NCI-H345 treated with DMSO at 0.1 percent for 48 hours (cell line): ENCODE results near the gene CYP27A1.
"Not testable (repeated sequence)": the region's sequence is repeated elsewhere in the genome, so short reads cannot be mapped to it uniquely, and the experiment has no call there.

Experiments
- DNase-seq: peaks from one replicate; lab custom pipeline; 2025; ENCODE audit not compliant: unreplicated experiment; lab: John Stamatoyannopoulos, UW

The CYP27A1 gene

DNA sequence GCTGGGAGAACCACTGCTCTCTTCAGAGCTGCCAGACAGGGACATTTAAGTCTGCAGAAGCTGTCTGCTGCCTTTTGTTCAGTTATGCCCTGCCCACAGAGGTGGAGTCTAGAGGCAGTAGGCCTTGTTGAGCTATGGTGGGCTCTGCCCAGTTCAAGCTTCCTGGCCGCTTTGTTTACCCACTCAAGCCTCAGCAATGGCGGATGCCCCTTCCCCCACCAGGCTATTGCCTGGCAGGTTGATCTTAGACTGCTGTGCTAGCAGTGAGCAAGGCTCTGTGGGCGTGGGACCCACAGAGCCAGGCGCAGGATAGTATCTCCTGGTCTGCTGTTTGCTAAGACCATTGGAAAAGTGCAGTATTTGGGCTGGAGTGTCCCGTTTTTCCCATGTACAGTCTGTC, 9.2 kb upstream of the CYP27A1 start:
- not testable (repeated sequence) for DNase-seq

DNA sequence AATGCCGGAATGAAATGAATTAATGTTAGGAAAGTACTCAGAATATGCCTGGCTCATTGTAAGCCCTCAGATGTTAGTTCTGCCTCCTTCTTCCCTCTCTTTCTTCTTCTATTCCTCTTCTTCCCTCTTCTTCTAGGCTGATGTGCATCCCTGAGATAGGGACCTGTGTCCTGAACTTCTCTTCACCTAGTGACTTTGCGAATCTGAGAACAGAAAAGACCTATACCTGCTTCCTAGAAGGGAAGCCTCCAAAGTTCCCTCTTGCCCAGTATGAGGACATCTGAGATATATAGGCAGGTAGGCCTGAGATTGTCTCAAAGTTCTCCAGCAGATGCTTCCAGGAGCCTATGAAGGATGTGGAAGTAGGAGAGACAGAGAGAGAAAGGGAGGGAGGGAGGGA, 8.1 kb upstream of the CYP27A1 start:
- no peak for DNase-seq

DNA sequence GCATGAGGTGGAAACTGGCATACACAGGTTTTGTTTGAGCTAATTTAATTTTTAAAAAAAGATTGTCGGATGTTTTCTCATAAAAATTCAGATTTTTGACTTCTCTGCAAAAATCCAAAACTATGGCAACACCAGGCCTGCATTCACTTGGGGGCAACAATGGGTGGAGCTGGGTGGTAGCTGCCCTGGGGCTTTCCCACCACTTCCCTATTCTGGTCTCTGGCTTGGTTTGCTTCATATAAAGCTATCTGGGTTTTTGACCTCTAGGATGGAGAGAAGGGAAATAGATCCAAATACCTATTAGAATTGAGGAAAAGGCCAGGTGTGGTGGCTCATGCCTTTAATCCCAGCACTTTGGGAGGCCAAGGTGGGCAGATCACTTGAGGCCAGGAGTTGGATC, 5.5 kb upstream of the CYP27A1 start:
- no peak for DNase-seq

DNA sequence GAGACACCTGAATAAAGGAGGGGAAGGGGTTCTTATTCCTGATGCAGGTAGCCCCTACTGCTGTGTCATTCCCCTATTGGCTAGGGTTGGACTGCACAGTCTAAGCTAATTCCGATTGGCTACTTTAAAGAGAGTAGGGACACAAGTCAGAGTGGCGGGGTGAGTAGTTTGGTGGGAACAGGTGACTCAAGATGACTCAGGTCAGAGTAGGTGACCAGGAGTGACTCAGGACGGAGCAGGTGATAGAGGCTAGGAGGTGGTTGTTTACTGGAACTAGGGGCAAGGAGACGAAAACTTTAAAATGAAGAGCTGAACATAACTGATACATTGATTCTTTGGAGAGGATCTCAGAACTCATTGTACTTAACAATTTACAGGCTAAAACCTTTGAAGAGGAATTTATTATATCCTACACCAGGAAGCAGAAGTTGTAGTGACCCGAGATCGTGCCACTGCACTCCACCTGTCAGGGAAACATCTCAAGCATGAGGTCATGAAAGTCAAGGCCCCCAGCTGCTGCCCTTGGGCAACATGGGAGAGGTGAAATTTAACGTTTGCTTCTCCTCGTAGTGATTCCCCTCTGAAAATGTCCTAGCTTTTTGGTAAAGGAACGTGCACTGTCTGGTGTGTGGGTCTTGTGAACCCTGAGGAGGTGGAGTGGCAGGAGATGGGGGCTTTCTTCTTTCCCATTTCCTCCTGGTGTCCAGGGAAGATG, 4.5 kb upstream of the CYP27A1 start:
- no peak for DNase-seq

DNA sequence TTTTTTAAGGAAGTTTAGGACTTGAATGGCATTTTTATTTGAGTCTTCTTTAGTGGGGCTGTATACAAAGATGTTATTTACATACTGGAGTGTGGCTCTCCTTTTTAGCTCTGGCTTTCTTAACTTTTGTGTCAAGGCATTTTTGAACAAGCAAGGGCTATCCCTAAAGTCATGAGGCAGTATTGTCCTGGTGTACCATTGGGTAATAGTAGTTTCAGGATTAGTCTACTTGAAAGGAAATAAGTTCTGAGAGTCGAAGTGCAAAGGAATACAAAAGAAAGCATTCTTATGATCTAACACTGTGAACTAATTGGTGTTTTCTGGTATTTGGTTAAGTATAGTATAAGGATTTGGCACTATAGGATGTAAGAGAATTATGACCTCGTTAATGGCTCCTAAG, 1.9 kb upstream of the CYP27A1 start:
- no peak for DNase-seq

DNA sequence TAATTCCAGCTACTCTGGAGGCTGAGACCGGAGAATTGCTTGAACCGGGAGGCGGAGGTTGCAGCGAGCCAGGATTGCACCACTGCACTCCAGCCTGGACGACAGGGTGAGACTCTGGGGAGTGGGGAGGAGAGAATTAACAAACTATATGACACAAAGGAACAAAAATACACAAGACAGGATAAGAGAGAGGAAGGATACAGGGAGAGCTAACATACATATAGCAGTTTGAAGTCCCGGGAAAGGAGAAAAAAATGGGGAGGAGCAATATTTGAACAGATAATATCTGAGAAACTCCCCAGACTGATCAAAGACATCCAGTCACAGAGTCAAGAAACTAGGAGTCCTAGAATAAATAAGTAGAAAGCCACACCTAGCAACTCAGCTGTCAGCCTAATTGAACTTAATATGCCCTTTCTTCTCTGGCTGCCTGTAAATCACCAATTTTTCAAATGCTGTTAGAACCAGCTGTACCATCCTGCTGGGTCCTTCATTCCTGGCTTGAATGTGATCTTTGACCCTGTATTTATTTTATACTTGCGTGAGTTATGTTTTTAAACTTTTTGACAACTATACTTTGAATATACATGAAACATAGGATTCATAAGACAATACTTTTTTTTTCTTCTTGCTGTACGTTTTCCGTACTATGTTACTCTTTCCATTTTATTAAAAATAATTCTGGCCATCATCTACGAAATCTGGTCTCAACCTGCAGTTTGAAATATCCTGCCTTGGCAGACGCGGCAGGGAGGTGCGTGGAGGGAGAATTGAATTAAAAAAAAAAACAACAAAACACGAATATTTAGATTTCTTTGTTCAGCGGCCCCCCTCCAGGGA, 876 bp upstream of the CYP27A1 start:
- no peak for DNase-seq

DNA sequence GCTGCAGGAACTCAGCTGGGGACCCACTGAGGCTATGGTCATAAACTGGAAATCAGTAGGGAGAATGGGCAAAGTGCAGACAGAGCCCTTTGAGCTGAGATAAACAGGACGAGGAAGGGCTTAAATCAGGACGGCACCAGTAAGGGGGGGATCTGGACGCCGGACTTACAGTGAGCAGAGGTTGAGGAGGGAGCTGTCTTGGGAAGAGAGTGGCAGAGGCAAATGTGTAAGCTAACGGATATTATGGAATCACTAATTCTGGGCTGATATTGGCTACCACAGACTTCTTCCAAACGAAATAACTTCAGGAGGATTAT, 539 bp downstream of the CYP27A1 start:
- no peak for DNase-seq

DNA sequence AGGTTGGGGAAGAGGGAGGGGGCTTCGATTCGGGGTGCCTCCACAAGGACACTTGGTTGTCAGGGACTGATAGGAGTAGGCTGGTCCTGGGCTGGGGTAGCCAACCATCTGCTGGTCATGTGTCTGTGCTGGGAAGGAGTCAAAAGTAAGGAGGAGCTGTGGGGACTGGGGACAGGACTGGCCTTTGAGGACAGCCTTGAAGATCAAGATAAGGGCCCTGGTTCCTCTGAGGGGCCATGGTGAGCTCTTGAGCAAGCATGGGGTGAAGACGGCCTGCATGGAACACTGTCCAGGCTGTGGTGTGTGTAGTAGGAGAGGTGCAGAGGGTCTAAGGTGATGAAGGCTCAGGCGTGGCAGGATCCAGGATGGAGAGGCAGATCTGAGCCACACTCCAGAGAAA, 1.7 kb downstream of the CYP27A1 start:
- DNase-seq = no peak

DNA sequence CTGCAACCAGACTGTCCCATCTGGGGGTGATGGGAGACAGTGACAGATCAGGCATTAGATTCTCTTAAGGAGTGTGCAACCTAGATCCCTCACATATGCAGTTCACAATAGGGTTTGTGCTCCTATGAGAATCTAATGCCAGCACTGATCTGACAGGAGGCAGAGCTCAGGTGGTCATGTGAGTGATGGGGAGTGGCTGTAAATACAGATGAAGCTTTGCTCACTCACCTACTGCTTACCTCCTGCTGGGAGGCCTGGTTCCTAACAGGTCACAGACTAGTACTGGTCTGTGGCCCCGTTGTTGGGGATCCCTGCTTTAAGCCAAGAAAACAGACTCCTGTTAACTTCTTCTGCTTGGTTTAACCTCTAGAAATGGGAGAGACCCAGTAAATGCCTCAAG, 3.2 kb downstream of the CYP27A1 start:
- no peak for DNase-seq

DNA sequence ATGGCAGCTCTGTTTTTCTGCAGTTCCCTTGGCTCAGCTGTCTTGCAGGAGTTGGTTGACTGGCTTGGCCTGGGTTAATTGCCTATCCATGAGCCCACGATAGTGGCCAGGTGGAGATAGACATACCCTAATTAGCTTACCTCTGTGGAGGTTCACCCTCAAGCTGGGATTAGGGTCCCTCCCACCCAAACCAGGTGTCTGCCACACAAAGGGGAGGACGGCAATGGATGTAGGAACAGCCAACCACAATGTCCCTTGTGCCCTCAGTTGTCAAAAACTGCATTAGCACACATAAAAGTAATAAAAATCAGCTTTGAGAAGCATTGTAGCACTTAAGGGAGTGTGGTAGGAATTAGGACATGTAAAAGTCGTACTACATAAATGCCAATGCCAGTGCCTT, 4.2 kb downstream of the CYP27A1 start:
- no peak for DNase-seq

DNA sequence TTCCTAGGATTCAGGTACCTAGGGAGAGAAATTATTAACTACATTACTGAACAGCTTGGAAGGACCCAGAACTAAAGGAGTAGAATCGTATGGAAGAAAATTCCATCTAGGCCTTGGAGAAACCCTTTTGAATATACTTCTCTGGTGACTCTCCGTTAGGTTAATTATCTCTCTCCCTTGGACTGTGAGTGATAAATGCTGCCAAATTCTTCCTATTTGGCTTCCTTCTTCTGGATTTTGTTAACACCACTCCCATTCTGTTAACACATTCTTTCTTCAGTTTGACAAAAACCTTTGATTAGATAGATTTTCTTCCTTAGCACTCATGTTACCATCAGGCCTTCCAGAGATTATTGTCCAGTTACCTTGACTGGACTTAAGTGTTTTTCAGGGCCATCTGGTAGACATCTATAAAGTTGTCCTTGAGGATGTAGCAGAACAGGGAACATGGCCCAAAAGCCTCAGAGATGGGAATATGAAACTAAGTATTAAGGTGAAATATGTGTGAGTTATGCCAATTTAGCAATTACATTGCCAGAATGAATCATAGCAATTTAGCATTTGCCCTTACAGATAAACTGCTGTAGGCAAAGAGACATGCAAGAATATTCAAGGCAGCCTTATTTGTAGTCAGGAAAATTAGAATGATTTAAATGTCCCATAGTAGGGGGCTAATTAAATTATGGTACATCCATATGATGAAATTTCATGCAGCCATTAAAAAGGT, 6.7 kb downstream of the CYP27A1 start:
- no peak for DNase-seq

DNA sequence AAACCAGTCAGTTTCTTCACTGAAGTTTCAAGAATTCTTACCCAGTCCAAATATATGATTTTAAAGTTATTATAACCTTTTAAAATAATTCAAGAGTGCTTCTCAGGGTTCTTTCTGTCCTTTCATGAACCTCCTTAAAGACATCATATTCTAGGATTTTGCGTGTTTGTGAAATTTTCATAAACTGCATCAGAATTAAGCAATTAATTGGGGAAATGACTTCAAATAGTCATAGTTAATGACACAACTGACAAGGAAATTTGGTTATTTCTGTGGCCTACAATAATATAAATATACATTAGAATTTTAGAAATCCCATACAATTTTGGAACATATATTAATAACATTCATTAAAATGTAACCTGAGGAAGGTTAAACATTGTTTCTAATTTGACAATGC, 10.5 kb downstream of the CYP27A1 start:
- no peak for DNase-seq

DNA sequence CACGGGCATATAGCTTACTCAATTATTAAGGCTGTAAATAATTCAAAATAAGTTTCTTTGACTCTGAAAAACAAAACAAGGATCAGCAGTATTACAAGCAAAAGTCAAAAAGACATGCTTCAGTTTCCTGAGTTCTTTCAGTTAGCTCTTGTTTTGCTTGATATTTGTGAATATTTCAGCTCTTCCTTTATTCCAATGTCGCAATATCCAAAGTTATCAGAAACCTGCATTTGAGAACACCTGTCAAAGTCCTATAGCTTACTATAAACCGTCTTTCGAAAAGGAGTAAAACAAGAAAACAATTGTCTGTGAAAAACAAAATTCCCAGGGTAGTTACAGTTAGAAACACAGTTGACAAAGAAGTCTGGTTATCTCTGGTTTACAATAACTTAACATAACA, 14.7 kb downstream of the CYP27A1 start:
- no peak for DNase-seq

DNA sequence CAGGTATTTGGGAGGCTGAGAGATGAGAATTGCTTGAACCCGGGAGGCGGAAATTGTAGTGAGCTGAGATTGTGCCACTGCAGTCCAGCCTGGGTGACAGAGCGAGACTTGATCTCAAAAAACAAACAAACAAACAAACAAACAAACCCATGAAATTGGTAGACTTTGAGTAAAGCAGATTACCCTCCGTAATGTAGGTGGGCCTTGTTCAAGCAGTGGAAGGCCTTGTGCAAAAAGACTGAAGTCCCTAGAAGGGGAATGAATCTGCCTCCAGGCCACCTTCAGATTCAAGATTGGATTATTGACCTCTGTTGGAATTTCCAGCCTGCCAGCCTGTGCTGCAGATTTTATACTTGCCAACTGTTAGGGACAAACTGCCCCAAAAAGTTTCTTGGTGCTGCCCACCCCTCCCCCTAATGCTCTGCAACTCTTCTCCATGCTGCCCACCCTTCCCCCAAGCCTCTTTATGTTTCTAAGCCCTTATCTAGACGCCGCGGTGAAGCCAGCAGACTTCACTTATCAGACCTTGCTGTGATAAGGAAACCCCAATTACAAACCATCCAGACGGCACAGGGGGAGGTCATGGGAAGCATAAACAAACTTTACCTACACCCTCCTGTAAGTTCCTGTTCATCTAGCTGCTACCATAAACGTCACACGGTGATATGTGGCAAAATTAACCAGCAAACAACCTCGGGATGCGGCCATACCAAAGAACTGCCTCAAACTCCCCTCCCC, 17.0 kb downstream of the CYP27A1 start:
- no peak for DNase-seq

DNA sequence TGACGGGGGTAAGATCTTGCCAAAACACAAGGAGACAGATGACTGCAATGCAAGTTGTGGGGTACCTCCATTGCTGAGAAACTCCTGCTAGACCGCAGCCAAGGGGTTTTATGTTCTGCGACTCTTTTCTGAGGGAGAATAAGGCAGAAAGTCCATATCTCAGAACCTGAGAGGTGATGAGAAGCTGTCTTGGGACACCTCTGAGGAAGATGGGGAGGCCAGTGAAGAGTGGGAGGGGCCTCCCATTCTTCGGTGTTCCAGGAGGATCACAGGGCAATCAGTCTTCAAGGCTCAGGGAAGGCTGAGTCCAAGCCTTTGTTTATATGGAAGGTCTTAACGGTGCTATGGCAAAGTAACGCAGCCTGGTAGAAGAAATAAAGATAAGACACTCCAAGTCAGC, 18.0 kb downstream of the CYP27A1 start:
- no peak for DNase-seq

DNA sequence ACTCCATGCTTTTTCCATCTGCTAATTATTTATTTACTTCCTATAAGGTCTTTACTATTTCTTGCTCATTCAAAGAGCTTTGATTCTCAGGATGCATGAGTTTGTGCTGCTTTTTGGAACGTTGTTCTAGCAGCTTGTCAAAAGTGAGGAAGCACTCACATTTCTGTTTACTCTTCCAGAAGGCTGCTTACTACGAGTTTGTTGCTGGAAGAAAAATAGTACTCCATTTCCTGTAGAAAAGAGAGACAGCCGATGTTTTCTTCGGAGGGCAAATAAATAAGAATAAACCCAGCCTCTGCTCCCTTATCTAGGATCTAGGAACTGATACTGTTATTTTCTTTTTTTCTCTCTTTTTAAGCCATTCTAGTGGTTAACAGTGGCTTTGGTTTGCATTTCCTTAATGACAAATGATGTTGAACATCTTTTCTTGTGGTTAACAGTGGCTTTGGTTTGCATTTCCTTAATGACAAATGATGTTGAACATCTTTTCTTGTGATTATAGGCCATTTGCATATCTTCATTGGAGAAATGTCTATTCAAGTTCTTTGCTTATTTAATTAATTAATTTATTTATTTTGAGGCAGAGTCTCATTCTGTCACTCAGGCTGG, 20.5 kb downstream of the CYP27A1 start:
- DNase-seq = no peak

DNA sequence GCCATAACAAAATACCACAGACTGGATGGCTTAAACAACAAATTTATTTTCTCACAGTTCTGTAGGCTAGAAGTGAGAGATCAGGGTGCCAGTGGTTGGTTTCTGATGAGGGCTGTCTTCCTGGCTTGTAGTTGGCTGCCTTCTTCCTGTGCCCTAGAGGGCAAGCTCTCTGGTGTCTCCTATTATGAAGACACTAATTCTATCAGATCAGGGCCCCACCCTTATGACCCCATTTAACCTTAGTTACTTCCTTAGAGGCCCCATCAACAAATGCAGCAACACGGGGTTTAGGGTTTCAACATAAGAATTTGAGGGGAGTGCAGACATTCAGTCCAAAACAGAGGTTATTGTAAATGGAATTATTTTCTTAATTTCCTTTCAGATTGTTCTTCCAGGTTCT, 22.9 kb downstream of the CYP27A1 start:
- no peak for DNase-seq

DNA sequence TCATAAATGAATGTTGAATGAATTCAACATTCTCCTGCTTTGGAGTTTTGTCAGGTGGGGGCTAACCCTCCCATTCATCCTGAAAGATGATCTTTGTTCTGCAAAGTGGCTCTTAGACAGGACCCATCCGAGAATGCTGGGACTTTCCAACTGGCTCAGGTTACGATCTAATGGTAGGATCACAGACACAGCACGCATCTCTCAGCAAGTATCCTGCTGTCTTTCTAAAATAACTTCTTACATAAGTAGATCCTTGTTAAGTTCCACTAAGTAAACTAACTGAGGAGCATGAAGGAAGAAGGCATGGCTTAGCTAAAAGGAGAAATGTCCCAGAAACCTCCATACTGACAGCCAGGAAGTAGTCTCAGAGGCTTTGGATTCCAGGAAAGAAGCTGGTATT, 23.7 kb downstream of the CYP27A1 start:
- no peak for DNase-seq

DNA sequence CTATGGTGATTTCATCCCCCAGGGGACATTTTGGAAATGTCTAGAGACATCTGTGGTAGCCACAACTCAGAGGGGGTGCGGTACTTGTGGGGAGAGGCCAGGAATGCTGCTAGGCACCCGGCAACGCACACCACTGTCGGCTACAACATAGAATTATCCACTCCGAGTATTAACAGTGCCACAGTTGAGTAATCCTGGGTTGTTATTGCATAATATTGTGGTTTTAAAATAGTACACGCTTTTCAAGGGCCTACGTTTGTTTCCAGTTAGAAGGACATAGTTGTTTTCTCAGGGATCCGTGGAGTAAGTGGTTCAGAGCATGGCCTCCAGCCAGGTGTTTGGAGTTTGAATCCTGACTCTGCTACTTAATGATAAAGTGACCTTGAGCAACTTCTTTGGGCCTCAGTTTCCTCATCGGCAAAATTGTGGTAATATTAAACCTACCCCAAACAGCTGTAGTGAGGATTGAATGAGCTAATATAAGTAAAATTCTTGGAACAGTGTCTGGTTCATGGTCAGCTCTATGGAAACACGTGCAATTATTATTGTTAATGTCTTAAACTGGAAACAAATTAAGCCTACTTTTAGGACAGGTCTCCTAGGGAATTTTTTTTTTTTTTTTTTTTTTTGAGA, 24.5 kb downstream of the CYP27A1 start:
- DNase-seq = no peak

DNA sequence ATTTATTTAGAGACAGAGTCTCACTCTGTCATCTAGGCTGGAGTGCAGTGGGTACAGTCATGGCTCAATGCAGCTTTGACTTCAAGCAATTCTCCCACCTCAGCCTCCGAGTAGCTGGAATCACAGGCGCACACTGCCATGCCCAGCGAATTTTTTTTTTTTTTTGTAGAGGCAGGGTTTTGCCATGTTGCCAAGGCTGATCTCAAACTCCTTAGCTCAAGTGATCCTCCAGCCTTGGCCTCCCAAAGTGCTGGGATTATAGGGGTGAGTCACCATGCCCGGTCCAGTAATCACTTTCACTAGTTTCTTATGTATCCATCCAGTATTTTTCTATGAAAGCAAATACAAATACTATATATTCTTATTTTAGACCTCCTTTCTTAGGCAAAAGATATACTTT, 25.7 kb downstream of the CYP27A1 start:
- DNase-seq = no peak

DNA sequence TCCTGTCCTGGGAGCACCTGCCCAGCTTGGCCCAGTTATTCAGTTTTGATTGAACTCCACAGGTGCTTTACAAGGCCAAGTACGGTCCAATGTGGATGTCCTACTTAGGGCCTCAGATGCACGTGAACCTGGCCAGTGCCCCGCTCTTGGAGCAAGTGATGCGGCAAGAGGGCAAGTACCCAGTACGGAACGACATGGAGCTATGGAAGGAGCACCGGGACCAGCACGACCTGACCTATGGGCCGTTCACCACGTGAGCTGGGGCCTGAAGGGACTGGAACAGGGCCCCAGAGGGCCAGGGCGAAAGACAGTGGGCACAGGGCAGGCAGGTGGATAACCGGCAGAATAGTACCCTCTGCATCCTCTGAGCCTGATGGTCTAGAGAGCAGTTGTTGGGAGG, 27.6 kb downstream of the CYP27A1 start:
- no peak for DNase-seq
